ENCODE results near the gene PKP4.

The PKP4 gene

GRCh38 chr2:158546412-158547144, 89.8 kb downstream of the PKP4 start:
- no peak for DNase-seq (ENCODE audit: low spot score)

GRCh38 chr2:158553257-158553656, 96.5 kb downstream of the PKP4 start:
- DNase-seq (ENCODE audit: low spot score) = no peak

- no peak for DNase-seq (ENCODE audit: low spot score)
Observed at GRCh38 chr2:158554996-158555395, 98.2 kb downstream of the PKP4 start.

- no peak for DNase-seq (ENCODE audit: low spot score)
Observed at GRCh38 chr2:158556124-158556523, 99.4 kb downstream of the PKP4 start.

GRCh38 chr2:158557752-158558151, 101.0 kb downstream of the PKP4 start:
- DNase-seq (ENCODE audit: low spot score) = no peak

GRCh38 chr2:158559252-158559651, 102.5 kb downstream of the PKP4 start:
- no peak for DNase-seq (ENCODE audit: low spot score)

GRCh38 chr2:158560259-158560658, 103.5 kb downstream of the PKP4 start:
- no peak for DNase-seq (ENCODE audit: low spot score)

- DNase-seq (ENCODE audit: low spot score) = no peak
Observed at GRCh38 chr2:158561054-158561453, 104.3 kb downstream of the PKP4 start.

GRCh38 chr2:158567208-158567607, 110.5 kb downstream of the PKP4 start:
- DNase-seq (ENCODE audit: low spot score) = no peak

GRCh38 chr2:158569284-158569683, 112.5 kb downstream of the PKP4 start:
- DNase-seq (ENCODE audit: low spot score) = no peak

GRCh38 chr2:158570869-158571268, 114.1 kb downstream of the PKP4 start:
- no peak for DNase-seq (ENCODE audit: low spot score)

- no peak for DNase-seq (ENCODE audit: low spot score)
Observed at GRCh38 chr2:158573739-158574138, 117.0 kb downstream of the PKP4 start.

- no peak for DNase-seq (ENCODE audit: low spot score)
Observed at GRCh38 chr2:158575051-158575635, 118.4 kb downstream of the PKP4 start.

- no peak for DNase-seq (ENCODE audit: low spot score)
Observed at GRCh38 chr2:158577141-158577540, 120.4 kb downstream of the PKP4 start.

GRCh38 chr2:158578703-158579330, 122.1 kb downstream of the PKP4 start:
- no peak for DNase-seq (ENCODE audit: low spot score)

- no peak for DNase-seq (ENCODE audit: low spot score)
Observed at GRCh38 chr2:158579928-158580327, 123.2 kb downstream of the PKP4 start.

GRCh38 chr2:158580760-158581159, 124.0 kb downstream of the PKP4 start:
- no peak for DNase-seq (ENCODE audit: low spot score)

- no peak for DNase-seq (ENCODE audit: low spot score)
Observed at GRCh38 chr2:158582670-158583069, 125.9 kb downstream of the PKP4 start.

GRCh38 chr2:158583923-158584322, 127.2 kb downstream of the PKP4 start:
- DNase-seq (ENCODE audit: low spot score) = no peak

GRCh38 chr2:158586491-158586890, 129.7 kb downstream of the PKP4 start:
- DNase-seq (ENCODE audit: low spot score) = no peak

- no peak for DNase-seq (ENCODE audit: low spot score)
Observed at GRCh38 chr2:158589303-158589702, 132.6 kb downstream of the PKP4 start.

GRCh38 chr2:158598862-158599517, 142.2 kb downstream of the PKP4 start:
- DNase-seq (ENCODE audit: low spot score) = no peak

GRCh38 chr2:158599609-158600008, 142.9 kb downstream of the PKP4 start:
- DNase-seq (ENCODE audit: low spot score) = no peak
